Heart right ventricle (tissue), 16 donors: ENCODE data around the gene LAMC3. TPM values are rescaled to one million over a fixed set of nuclear protein-coding genes. Genes with fewer than 3 reads are reported as not detected.

Experiments used
- ATAC-seq, 8 donors: fragments of 200-7000 bp; cut with Tn5 transposase; one replicate each; pipeline ENCODE4 v1.9.1; 2020; ENCODE audit warnings: mild to moderate bottlenecking in 8 of 8, moderate library complexity in 8 of 8, moderate number of reproducible peaks in 1 of 8
- DNase-seq, 2 donors: peaks; one replicate each; pipeline ENCODE4 v3.0.0-alpha.2; 2020
- H3K27ac ChIP-seq, 10 donors: fragments of 200-600 bp; sonication (generic) in 2 of 10; one replicate each; pipeline versions ENCODE4 v1.5.0 to v1.8.0; 2020 to 2022; ENCODE audit warnings: mild to moderate bottlenecking in 3 of 10
- H3K27me3 ChIP-seq, 7 donors: fragments of 200-600 bp; one replicate each; pipeline ENCODE4 v1.8.0; 2021 to 2022; ENCODE audit warnings: mild to moderate bottlenecking in 2 of 7
- H3K36me3 ChIP-seq, 9 donors: fragments of 200-600 bp; sonication (generic) in 1 of 9; one replicate each; pipeline versions ENCODE4 v1.5.0 to v1.8.0; 2020 to 2022; ENCODE audit warnings: mild to moderate bottlenecking in 2 of 9
- H3K4me1 ChIP-seq, 9 donors: fragments of 200-600 bp; sonication (generic) in 1 of 9; one replicate each; pipeline versions ENCODE4 v1.5.0 to v1.8.0; 2020 to 2022; ENCODE audit warnings: mild to moderate bottlenecking in 4 of 9
- H3K4me3 ChIP-seq, 10 donors: fragments of 200-600 bp; sonication (generic) in 2 of 10; one replicate each; pipeline versions ENCODE4 v1.5.0 to v1.8.0; 2020 to 2022; ENCODE audit warnings: mild to moderate bottlenecking in 7 of 10, moderate library complexity in 2 of 10
- H3K9me3 ChIP-seq, 11 donors: fragments of 200-600 bp in 10 of 11; sonication (generic) in 2 of 11; one replicate each; pipeline versions ENCODE4 v1.5.0 to v1.8.0; 2013 to 2022; ENCODE audit warnings: mild to moderate bottlenecking in 2 of 11, control low read depth in 1 of 11, moderate library complexity in 1 of 11
- CTCF ChIP-seq, 9 donors: fragments of 200-600 bp; sonication (generic) in 2 of 9; IDR thresholded peaks; one replicate each; pipeline versions ENCODE4 v1.5.0 to v1.8.0; 2021 to 2022; ENCODE audit warnings: antibody characterized with exemption in 9 of 9, mild to moderate bottlenecking in 5 of 9, moderate library complexity in 1 of 9
- WGBS, 2 donors: extraction: QIAGEN DNeasy Blood & Tissue Kit; methylation state at CpG; one replicate each; pipeline ENCODE4 v1.1.7; 2013; ENCODE audit warnings: inconsistent platforms in 1 of 2; 5-methylcytosine and 5-hydroxymethylcytosine counted together
- intact Hi-C, 10 donors: fragments of 100-400 bp; cut with DNase I; formaldehyde crosslinking; loops; one replicate each; pipeline versions ENCODE4 v1.11.1 to v1.14.2; 2022
- polyA plus RNA-seq, 2 donors: library from polyadenylated mRNA; stranded (reverse); fragments of 200-250 nt; gene quantifications; one replicate each; pipeline ENCODE4 v1.2.3, GENCODE V29; 2013
- total RNA-seq, 10 donors: library from RNA; stranded (reverse); fragmentation: NEBNext Ultra II Directional in 3 of 10; extraction: Animal tissue kit (Norgen Biotek cat#: 25700) in 3 of 10; gene quantifications; one replicate each; pipeline versions ENCODE4 v1.2.1 to v1.2.4, GENCODE V29; 2021 to 2023
- donor health status: Arrhythmogenic right ventricular cardiomyopathy.
- donor health status: ischemic (EF 13 %, LVEDD 7.1; RV severe dilation, severe dysfunction).
- donor health status: healthy with polysubstance abuse.
- donor health status: DM: no; HTN: yes; CAD: no.
- donor health status: DM: no; HTN: no; CAD: no.
- donor health status: ischemic (EF 25% LVEDD 6.9; RV normal size, moderate dysfunction).
- donor health status: ischemic (EF 25% LVEDD 5.7; RV mildly dilated, moderate dysfunction).
- donor health status: healthy.
- donor health status: DM: yes; HTN: yes; CAD: no.
- donor health status: Ischemic cardiomyopathy.
- donor health status: ischemic (EF 35%, LVEDD 5.7; RV mildly dilated, moderate dysfunction).
- donor health status: nonischemic (EF 11% LVEDD 7.7; RV severe dilation, severe dysfunction).
- donor health status: DM: yes; HTN: yes; CAD: no.
- donor health status: PGD.
- donor health status: ischemic (EF 29% LVEDD 5.4; RV normal size, mild dysfunction).
- donor health status: nonischemic (EF 23%, LVEDD 6.1; RV moderate dilation, normal function).

The LAMC3 gene
- total and polyA plus RNA-seq, 12 donors, result 0.07 to 5.4 (median 0.30) TPM; not detected in 1

GRCh38 chr9:131094015-131094414, 85.0 kb downstream of the LAMC3 start:
- Histone ChIP-seq H3K4me3 (no peak overlapping the region), H3K4me1 (peaks cover 6 to 36% (median 24%) of the 10 kb centered on the region in 9 donors), H3K36me3 (no peaks in the 10 kb centered on the region), H3K27ac (no peak overlapping the region), H3K9me3 (no peaks in the 10 kb centered on the region), H3K27me3 (peaks cover 0 to 52% (median 37%) of the 10 kb centered on the region in 7 donors)
- no peak for TF ChIP-seq CTCF (IDR thresholded peaks at IDR 0.05)
- no peak for DNase-seq
- no peak for ATAC-seq
- intact Hi-C loops, result no loop called here
- 88 to 91% methylated on average over 5 of the region's 5 CpGs for WGBS, 2 donors

- DNase-seq (peak; percentile 15 to 63), ATAC-seq (peak in 7 of 8 donors; percentile 6 to 63 (median 39))
- peaks cover 0 to 52% (median 37%) of the 10 kb centered on the region in 7 donors for H3K27me3 ChIP-seq
- no peaks in the 10 kb centered on the region for H3K36me3 ChIP-seq
- peaks cover 6 to 40% (median 25%) of the 10 kb centered on the region in 9 donors for H3K4me1 ChIP-seq
- H3K9me3 ChIP-seq, result no peaks in the 10 kb centered on the region
- intact Hi-C loops, result no loop called here
- no peak for TF ChIP-seq CTCF (IDR thresholded peaks at IDR 0.05)
- peak overlapping the region in 1 of 10 donors; percentile 81 for H3K27ac ChIP-seq
- H3K4me3 ChIP-seq, result no peak overlapping the region
- 45 to 52% methylated on average over 12 of the region's 12 CpGs for WGBS, 2 donors
Observed at GRCh38 chr9:131094622-131095021, 85.6 kb downstream of the LAMC3 start.

GRCh38 chr9:131095666-131096268, 86.8 kb downstream of the LAMC3 start:
- intact Hi-C loops, result no loop called here
- Histone ChIP-seq H3K9me3 (no peaks in the 10 kb centered on the region), H3K4me1 (peaks cover 6 to 49% (median 25%) of the 10 kb centered on the region in 9 donors), H3K27me3 (peaks cover 0 to 52% (median 37%) of the 10 kb centered on the region in 7 donors), H3K27ac (peak overlapping the region in 7 of 10 donors; percentile 57 to 86 (median 81)), H3K36me3 (no peaks in the 10 kb centered on the region), H3K4me3 (peak overlapping the region; percentile 47 to 83 (median 65))
- TF ChIP-seq CTCF (IDR thresholded peaks at IDR 0.05), result peak in 1 of 9 donors; percentile 12
- DNase-seq (no peak), ATAC-seq (no peak)
- 32 to 35% methylated on average over 16 of the region's 16 CpGs for WGBS, 2 donors

- H3K9me3 ChIP-seq, result no peaks in the 10 kb centered on the region
- H3K36me3 ChIP-seq, result no peaks in the 10 kb centered on the region
- peak in 3 of 9 donors; percentile 8 to 36 (median 22) for TF ChIP-seq CTCF (IDR thresholded peaks at IDR 0.05)
- H3K27ac ChIP-seq, result peak within 1 kb of the TSS; percentile 13 to 86 (median 80)
- DNase-seq (peak; percentile 36 to 60), ATAC-seq (peak; percentile 25 to 50 (median 37))
- H3K27me3 ChIP-seq, result peaks cover 0 to 51% (median 37%) of the 10 kb centered on the region in 7 donors
- peak within 1 kb of the TSS; percentile 47 to 83 (median 65) for H3K4me3 ChIP-seq
- 1% methylated on average over 86 to 91 of the region's 99 CpGs for WGBS, 2 donors
- intact Hi-C loops, result no loop called here
- peaks cover 6 to 54% (median 25%) of the 10 kb centered on the region in 9 donors for H3K4me1 ChIP-seq
Observed at GRCh38 chr9:131096269-131097125, 87.5 kb downstream of the LAMC3 start, which contains the start of gene AIF1L. TSS of gene AIF1L (plus strand) at chr9:131096531. CDS start at chr9:131096630, 99 bp downstream.
